MG63 (cell line): ENCODE results near the gene TCF7L2. TPM values are rescaled to one million over a fixed set of nuclear protein-coding genes. Genes with fewer than 3 reads are reported as not detected.

Experiments used
- DNase-seq: peaks from one replicate; pipeline ENCODE4 v3.0.0-alpha.2; 2020
- H3K27me3 ChIP-seq: fragments of 250-450 bp; sonication (Bioruptor Pico); 2 replicates; pipeline ENCODE4 v1.5.1; 2020; ENCODE audit warnings: mild to moderate bottlenecking, moderate library complexity
- H3K36me3 ChIP-seq: fragments of 250-450 bp; sonication (Bioruptor Pico); 2 replicates; pipeline ENCODE4 v1.5.1; 2020; ENCODE audit warnings: mild to moderate bottlenecking, moderate library complexity
- H3K4me3 ChIP-seq: fragments of 250-450 bp; sonication (Bioruptor Pico); 2 replicates; pipeline ENCODE4 v1.5.1; 2020; ENCODE audit warnings: mild to moderate bottlenecking, moderate library complexity
- H3K9me3 ChIP-seq: fragments of 250-450 bp; sonication (Bioruptor Pico); 2 replicates; pipeline ENCODE4 v1.5.1; 2020; ENCODE audit warnings: mild to moderate bottlenecking, moderate library complexity
- total RNA-seq: library from RNA; depleted of rRNA; stranded (reverse); fragments of >200 nt; shearing (Covaris generic); gene quantifications from 2 replicates; pipeline ENCODE4 v1.2.3, GENCODE V29; 2014; ENCODE audit warnings: low replicate concordance; rRNA removed

Gene TCF7L2
- 0.89 TPM in 1 of 2 replicates, not detected in the other for total RNA-seq

- H3K4me3 ChIP-seq: peak within 1 kb of the TSS; percentile 63
- DNase-seq: peak; percentile 96
- H3K27me3 ChIP-seq: no peaks in the 10 kb centered on the region
- peaks cover 2% of the 10 kb centered on the region; the same call in 1 of the 2 replicates for H3K36me3 ChIP-seq
- H3K9me3 ChIP-seq: no peaks in the 10 kb centered on the region
Observed at GRCh38 chr10:112949875-112950507, at the start of gene TCF7L2. Gene TCF7L2, plus strand, starts transcription at chr10:112950247. Its CDS starts 510 bp downstream, at chr10:112950757.

- H3K9me3 ChIP-seq: no peaks in the 10 kb centered on the region
- H3K36me3 ChIP-seq: no peaks in the 10 kb centered on the region
- H3K4me3 ChIP-seq: no peak overlapping the region
- no peak for DNase-seq
- no peaks in the 10 kb centered on the region for H3K27me3 ChIP-seq
Observed at GRCh38 chr10:112902730-112903129, 47.3 kb upstream of the TCF7L2 start.

- DNase-seq: no peak
- Histone ChIP-seq H3K36me3 (no peaks in the 10 kb centered on the region), H3K4me3 (no peak overlapping the region), H3K27me3 (no peaks in the 10 kb centered on the region), H3K9me3 (no peaks in the 10 kb centered on the region)
Observed at GRCh38 chr10:112904000-112904399, 46.0 kb upstream of the TCF7L2 start.

DNA sequence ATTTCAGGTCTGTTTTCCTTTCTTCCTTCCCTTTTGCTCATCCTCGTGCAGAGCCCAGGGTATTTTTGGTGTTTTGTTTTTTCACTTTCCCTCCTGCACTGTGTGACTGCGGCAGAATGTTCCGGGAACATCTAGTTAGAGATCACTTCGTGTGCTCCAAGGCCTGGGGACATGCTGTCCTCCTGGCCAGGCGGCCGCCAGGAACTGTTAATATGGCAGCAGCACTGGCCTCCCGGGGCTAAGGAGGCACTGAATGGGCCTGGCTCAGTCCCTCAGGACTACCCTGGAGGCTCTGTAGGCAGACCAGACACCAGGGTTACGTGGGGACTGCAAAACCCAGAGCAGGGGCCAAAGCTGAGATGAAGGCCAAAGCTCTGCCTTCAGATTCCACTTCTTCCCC is 43.1 kb upstream of the TCF7L2 start:
- Histone ChIP-seq H3K9me3 (no peaks in the 10 kb centered on the region), H3K4me3 (no peak overlapping the region), H3K27me3 (no peaks in the 10 kb centered on the region), H3K36me3 (no peaks in the 10 kb centered on the region)
- DNase-seq: no peak

DNA sequence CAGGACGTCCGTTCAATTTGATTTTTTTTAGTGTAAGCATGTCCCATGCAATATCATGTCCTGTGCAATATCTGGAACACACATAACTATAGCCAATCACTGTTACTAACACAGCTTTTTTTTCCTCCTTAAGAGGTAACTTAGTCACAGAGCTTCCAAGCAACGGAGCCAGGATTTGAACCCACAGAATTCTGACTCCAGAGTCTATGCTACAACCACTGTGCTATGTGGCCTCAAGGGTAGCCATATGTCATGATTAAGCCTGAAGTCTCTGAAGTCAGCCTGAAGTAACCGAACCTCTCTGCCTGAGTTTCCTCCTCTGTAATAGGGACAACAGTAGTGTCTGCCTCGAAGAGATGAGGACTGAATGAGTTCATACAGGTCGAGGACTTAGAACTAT is 42.2 kb upstream of the TCF7L2 start:
- Histone ChIP-seq H3K27me3 (no peaks in the 10 kb centered on the region), H3K4me3 (no peak overlapping the region), H3K36me3 (no peaks in the 10 kb centered on the region), H3K9me3 (no peaks in the 10 kb centered on the region)
- no peak for DNase-seq

DNA sequence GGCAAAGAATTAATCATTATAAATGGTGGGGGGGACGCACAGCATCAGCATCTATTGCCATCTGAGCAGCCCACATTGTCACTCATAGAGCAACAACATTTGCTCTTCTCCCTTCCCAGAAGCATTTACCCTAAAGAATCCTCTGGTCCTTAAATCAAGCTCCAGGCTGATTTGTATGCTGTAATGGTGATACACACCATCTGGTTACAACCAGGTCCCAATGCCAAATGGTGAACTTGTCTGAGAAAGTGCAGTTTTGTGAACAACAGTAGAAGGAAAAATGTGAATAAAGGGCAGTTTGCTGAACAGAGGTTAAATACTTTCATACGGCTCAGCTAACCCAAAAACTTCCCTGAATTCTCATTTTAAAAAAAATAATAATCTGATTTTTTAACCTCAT is 38.8 kb upstream of the TCF7L2 start:
- Histone ChIP-seq H3K27me3 (no peaks in the 10 kb centered on the region), H3K36me3 (no peaks in the 10 kb centered on the region), H3K4me3 (no peak overlapping the region), H3K9me3 (no peaks in the 10 kb centered on the region)
- no peak for DNase-seq

- H3K27me3 ChIP-seq: no peaks in the 10 kb centered on the region
- no peak for DNase-seq
Observed at GRCh38 chr10:112912410-112912928, 37.6 kb upstream of the TCF7L2 start.

GRCh38 chr10:112913255-112913654 is 36.8 kb upstream of the TCF7L2 start:
- Histone ChIP-seq H3K4me3 (no peak overlapping the region), H3K27me3 (no peaks in the 10 kb centered on the region), H3K9me3 (no peaks in the 10 kb centered on the region), H3K36me3 (no peaks in the 10 kb centered on the region)
- no peak for DNase-seq

More at GRCh38 chr10:112912410-112912928, 37.6 kb upstream of the TCF7L2 start:
- Histone ChIP-seq H3K36me3 (no peaks in the 10 kb centered on the region), H3K4me3 (no peak overlapping the region), H3K9me3 (no peaks in the 10 kb centered on the region)

GRCh38 chr10:112913661-112914287 is 36.3 kb upstream of the TCF7L2 start:
- H3K36me3 ChIP-seq: no peaks in the 10 kb centered on the region
- H3K27me3 ChIP-seq: no peaks in the 10 kb centered on the region
- no peaks in the 10 kb centered on the region for H3K9me3 ChIP-seq
- H3K4me3 ChIP-seq: no peak overlapping the region
- no peak for DNase-seq

DNA sequence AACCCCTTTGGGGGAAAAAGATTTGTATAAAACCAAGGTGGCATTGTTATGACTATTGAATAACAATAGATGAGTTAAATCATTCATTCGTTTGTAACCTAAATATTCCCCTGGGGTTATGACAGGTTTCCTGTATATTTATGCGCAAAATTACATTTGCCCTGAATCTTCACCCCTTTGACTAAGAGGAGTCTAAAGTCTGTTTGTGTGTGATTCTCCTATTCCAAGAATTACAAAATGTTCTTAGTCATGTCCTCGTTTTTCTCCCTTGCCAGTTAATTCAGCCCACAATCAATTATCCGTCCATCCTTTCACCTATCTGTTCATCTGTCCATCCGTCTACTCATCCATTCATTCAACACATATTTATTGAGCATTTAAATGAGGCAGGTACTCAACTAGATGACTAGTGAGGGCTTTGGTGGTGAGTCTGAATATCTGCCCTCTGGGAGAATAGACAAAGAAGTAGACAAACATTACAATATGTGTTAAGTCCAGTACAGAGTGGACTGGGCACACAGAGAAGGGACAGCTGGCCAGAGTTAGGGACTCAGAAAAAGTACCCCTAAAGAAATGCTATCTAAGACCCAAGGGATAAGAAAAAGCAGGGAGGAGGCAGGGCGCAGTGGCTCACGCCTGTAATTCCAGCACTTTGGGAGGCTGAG is 35.6 kb upstream of the TCF7L2 start:
- Histone ChIP-seq H3K9me3 (no peaks in the 10 kb centered on the region), H3K36me3 (no peaks in the 10 kb centered on the region), H3K4me3 (no peak overlapping the region), H3K27me3 (no peaks in the 10 kb centered on the region)
- no peak for DNase-seq

DNA sequence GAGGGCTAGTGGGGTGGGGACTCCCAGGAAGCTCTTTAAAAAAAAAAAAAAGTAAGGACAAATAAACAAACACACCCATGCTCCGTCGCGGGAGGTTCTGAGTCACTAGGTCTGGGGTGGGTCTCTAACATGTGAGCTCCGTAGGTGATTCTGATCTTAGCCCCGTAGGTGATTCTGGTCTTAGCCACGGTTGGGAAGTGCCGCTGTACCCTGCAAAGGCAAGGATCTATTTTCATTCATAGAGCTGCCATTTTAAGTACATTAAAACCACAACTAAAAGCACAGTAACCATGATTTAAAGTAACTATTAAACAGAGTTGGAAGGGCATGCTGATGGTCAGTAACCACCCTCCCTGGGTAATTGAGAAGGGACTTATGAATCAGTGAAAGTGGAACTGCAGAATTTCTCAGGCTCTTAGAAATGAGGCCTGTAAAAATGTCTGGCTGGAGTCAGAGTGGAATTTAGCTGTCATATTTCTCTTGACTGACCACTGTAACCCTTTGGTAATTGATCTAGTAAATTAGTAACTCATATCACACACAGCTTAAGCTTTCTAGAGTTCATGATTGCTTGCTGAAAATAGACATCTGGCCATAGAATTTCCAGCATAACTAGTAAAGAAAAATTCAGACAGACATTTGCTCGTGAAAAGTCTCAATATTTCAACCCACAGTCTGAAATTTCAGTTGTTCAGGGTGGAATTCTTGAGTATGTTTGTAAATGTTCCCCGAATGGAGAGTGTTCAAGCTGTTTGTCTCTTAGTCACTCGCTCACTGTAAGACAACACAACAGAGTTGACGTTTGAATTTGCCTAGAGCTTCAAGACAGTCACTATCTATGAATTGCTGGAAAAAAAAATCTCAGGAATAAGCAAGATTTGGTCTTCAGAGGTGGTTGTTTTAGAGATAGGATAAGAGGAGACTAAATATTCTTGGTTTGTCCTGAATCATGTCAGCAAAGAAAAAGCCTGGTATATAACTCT is 34.2 kb upstream of the TCF7L2 start:
- H3K4me3 ChIP-seq: no peak overlapping the region
- H3K9me3 ChIP-seq: no peaks in the 10 kb centered on the region
- no peaks in the 10 kb centered on the region for H3K27me3 ChIP-seq
- H3K36me3 ChIP-seq: no peaks in the 10 kb centered on the region
- peak; percentile 32 for DNase-seq

GRCh38 chr10:112917681-112918080 is 32.4 kb upstream of the TCF7L2 start:
- H3K27me3 ChIP-seq: no peaks in the 10 kb centered on the region
- DNase-seq: no peak
- no peak overlapping the region for H3K4me3 ChIP-seq
- no peaks in the 10 kb centered on the region for H3K9me3 ChIP-seq
- no peaks in the 10 kb centered on the region for H3K36me3 ChIP-seq

DNA sequence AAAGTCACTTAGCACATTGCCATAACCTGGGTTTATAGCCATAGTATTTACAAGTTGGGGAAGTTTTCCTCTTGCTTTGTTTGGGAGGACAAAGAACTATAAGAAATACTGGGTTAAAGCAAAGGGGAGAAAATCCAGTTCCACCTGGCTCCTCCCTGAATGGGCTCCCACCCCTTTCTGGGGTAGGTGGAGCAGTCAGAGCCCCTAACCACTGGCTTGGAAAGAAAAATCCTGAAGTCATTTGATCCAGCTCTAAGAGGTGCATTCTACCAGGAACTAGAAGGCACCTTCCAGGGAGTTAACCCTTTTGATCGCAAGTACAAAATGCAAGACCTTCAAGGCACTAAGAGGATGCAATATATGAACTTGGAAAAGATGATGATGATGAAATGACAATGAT is 31.3 kb upstream of the TCF7L2 start:
- Histone ChIP-seq H3K9me3 (no peaks in the 10 kb centered on the region), H3K4me3 (no peak overlapping the region), H3K27me3 (no peaks in the 10 kb centered on the region), H3K36me3 (no peaks in the 10 kb centered on the region)
- DNase-seq: no peak

DNA sequence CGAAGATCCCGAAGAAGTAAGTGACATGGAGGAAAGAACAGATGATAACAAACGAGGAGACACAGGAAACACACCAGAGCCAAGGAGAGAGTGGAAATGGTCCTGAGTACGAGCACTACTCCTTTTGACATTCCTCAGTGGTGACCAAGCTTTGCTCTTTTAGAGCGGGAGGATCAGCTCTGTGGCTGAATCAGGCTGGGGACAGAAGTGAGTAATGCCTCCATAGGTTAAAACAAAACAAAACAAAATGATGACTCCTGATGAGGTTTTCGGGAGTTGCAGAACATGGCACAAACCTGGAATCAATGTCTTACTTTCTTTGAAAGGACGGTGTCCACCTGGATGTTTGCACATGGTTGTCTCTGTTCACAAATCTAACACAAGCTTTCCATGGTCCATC is 30.3 kb upstream of the TCF7L2 start:
- no peaks in the 10 kb centered on the region for H3K27me3 ChIP-seq
- H3K4me3 ChIP-seq: no peak overlapping the region
- H3K36me3 ChIP-seq: no peaks in the 10 kb centered on the region
- H3K9me3 ChIP-seq: no peaks in the 10 kb centered on the region
- peak; percentile 60 for DNase-seq

GRCh38 chr10:112926906-112927688 is 22.9 kb upstream of the TCF7L2 start:
- Histone ChIP-seq H3K9me3 (no peaks in the 10 kb centered on the region), H3K4me3 (no peak overlapping the region), H3K27me3 (no peaks in the 10 kb centered on the region), H3K36me3 (no peaks in the 10 kb centered on the region)
- DNase-seq: no peak

DNA sequence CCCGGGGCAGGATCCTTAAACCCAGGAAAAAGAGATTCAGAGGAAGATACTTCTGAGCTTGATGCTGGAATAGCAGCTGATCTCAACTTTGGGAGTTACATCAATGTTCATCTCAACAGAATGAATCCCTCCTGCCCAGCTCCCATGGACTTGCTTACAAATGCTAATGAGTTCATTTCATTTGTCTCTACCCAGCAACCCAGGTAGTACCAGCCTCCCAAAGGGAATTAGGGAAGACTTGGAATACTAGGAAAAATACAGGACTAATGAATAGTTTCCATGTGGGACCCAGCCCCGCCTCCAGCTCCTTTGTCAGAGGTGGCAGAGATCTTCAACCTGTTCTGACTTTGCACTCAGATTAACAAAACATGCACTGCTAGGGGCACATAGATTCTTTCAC is 22.1 kb upstream of the TCF7L2 start:
- Histone ChIP-seq H3K27me3 (no peaks in the 10 kb centered on the region), H3K36me3 (no peaks in the 10 kb centered on the region)
- no peak for DNase-seq

More for the DNA sequence above, 22.1 kb upstream of the TCF7L2 start:
- Histone ChIP-seq H3K9me3 (no peaks in the 10 kb centered on the region), H3K4me3 (no peak overlapping the region)
